ENCODE measurements around the gene GAREM1. TPM values are rescaled to one million over a fixed set of nuclear protein-coding genes. Genes with fewer than 3 reads are reported as not detected.

The GAREM1 gene
- total RNA-seq, 2 experiments from 2014 or later = 0.06 TPM; not detected in 1

- Mint-ChIP-seq H3K9me3 (no peaks in the 10 kb centered on the region), H3K4me3 (no peak overlapping the region), H3K36me3 (no peaks in the 10 kb centered on the region), H3K27ac (no peak overlapping the region), H3K4me1 (no peaks in the 10 kb centered on the region), H3K27me3 (peaks cover 7% of the 10 kb centered on the region)
- peak; percentile 42 for ATAC-seq (ENCODE audit: low read depth)
- POLR2A ChIA-PET = no interaction called here
- DNase-seq = no peak
These were observed 198.9 kb downstream of the GAREM1 start for GRCh38 chr18:32271672-32272208.

GRCh38 chr18:32270341-32270740 is 200.3 kb downstream of the GAREM1 start:
- DNase-seq = no peak
- H3K9me3 Mint-ChIP-seq = no peaks in the 10 kb centered on the region
- H3K27ac Mint-ChIP-seq = no peak overlapping the region
- POLR2A ChIA-PET = no interaction called here
- H3K36me3 Mint-ChIP-seq = no peaks in the 10 kb centered on the region
- no peaks in the 10 kb centered on the region for H3K4me1 Mint-ChIP-seq
- no peak overlapping the region for H3K4me3 Mint-ChIP-seq
- ATAC-seq (ENCODE audit: low read depth) = no peak
- peaks cover 4% of the 10 kb centered on the region for H3K27me3 Mint-ChIP-seq

GRCh38 chr18:32267463-32267862 is 203.2 kb downstream of the GAREM1 start:
- Mint-ChIP-seq H3K36me3 (no peaks in the 10 kb centered on the region), H3K4me3 (no peak overlapping the region), H3K9me3 (no peaks in the 10 kb centered on the region), H3K27ac (no peak overlapping the region), H3K27me3 (peaks cover 2% of the 10 kb centered on the region), H3K4me1 (no peaks in the 10 kb centered on the region)
- POLR2A ChIA-PET = no interaction called here
- no peak for DNase-seq
- ATAC-seq (ENCODE audit: low read depth) = no peak

- H3K4me3 Mint-ChIP-seq = no peak overlapping the region
- H3K27ac Mint-ChIP-seq = no peak overlapping the region
- ATAC-seq (ENCODE audit: low read depth) (no peak), DNase-seq (no peak)
- H3K27me3 Mint-ChIP-seq = peaks cover 2% of the 10 kb centered on the region
- no peaks in the 10 kb centered on the region for H3K36me3 Mint-ChIP-seq
- H3K9me3 Mint-ChIP-seq = peaks cover 1% of the 10 kb centered on the region
- POLR2A ChIA-PET = no interaction called here
- H3K4me1 Mint-ChIP-seq = no peaks in the 10 kb centered on the region
These were observed 206.3 kb downstream of the GAREM1 start for GRCh38 chr18:32264401-32264800.

DNA sequence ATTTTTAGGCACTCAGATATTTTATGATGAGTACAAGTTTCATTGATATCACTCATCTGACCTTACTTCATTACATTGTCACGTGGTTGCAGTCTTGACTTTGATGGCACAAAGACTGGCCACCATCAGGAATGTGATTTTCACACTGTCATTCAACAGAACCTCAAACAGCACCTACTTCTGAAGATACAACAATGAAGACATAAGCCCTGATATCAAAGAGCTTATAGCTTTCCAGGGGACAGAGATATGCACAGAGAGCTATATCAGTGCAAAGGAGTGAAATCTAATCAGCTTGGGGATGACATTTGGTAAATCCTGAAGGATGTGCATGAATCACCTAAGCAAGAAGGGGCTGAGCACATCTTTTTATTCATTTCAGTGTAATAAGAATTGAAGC is 208.6 kb downstream of the GAREM1 start:
- POLR2A ChIA-PET = no interaction called here
- H3K36me3 Mint-ChIP-seq = no peaks in the 10 kb centered on the region
- no peak overlapping the region for H3K4me3 Mint-ChIP-seq
- DNase-seq (no peak), ATAC-seq (ENCODE audit: low read depth) (no peak)
- no peak overlapping the region for H3K27ac Mint-ChIP-seq
- H3K4me1 Mint-ChIP-seq = no peaks in the 10 kb centered on the region
- peaks cover 8% of the 10 kb centered on the region for H3K27me3 Mint-ChIP-seq
- peaks cover 1% of the 10 kb centered on the region for H3K9me3 Mint-ChIP-seq

- Mint-ChIP-seq H3K27me3 (peaks cover 5% of the 10 kb centered on the region), H3K9me3 (peaks cover 1% of the 10 kb centered on the region)
- ATAC-seq (ENCODE audit: low read depth) = no peak
These were observed 209.7 kb downstream of the GAREM1 start for GRCh38 chr18:32261003-32261402.

DNA sequence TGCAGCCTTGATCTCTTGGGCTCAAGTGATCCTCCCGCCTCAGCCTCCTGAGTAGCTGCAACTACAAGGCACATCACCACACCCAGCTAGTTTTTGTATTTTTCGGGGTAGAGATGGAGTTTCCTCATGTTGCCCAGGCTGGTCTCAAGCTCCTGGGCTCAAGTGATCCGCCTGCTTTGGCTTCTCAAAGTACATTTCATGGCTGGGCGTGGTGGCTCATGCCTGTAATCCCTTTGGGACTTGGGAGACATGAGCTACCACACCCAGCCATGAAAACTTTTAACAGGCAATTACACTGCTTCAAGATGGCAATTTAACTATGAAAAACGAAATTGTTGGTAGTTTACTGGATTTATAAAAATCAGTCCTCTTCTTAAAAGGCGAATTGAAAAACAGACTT is 211.1 kb downstream of the GAREM1 start:
- POLR2A ChIA-PET = no interaction called here
- ATAC-seq (ENCODE audit: low read depth) (no peak), DNase-seq (no peak)
- no peak overlapping the region for H3K4me3 Mint-ChIP-seq
- no peaks in the 10 kb centered on the region for H3K36me3 Mint-ChIP-seq
- peaks cover 1% of the 10 kb centered on the region for H3K9me3 Mint-ChIP-seq
- H3K4me1 Mint-ChIP-seq = no peaks in the 10 kb centered on the region
- H3K27me3 Mint-ChIP-seq = peaks cover 5% of the 10 kb centered on the region
- H3K27ac Mint-ChIP-seq = no peak overlapping the region

More at GRCh38 chr18:32261003-32261402, 209.7 kb downstream of the GAREM1 start:
- DNase-seq = no peak
- POLR2A ChIA-PET = no interaction called here
- H3K4me1 Mint-ChIP-seq = no peaks in the 10 kb centered on the region
- no peak overlapping the region for H3K27ac Mint-ChIP-seq
- H3K36me3 Mint-ChIP-seq = no peaks in the 10 kb centered on the region
- no peak overlapping the region for H3K4me3 Mint-ChIP-seq

DNA sequence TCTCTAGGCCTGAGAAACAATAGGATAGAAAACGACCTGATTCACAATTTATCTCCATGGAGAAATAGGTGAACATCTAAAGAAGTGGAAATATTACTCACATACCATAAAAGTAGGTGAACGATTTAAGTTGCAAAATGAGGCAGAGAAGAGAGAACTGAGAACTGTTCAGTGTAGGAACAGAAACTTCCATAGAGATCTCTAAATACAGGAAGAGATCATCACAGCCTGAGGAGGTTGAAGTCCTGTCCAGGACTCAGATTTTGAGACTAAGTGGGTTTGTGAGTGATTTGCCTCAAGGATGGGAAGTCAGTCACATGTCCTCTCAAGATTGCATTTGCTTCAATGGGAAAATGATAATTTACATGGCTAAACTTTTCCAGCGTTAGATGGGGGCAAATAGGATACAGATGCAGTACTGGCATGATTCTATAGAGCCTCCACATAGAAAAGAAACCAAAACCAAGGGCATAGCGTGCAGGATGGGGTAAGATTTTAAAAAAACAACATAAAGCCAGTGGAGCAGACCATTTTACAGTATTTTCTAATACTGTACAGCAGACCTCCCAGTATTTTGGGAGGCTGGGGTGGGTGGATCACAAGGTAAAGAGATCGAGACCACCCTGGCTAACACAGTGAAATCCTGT is 212.0 kb downstream of the GAREM1 start:
- Mint-ChIP-seq H3K36me3 (no peaks in the 10 kb centered on the region), H3K4me1 (no peaks in the 10 kb centered on the region), H3K4me3 (no peak overlapping the region), H3K27ac (no peak overlapping the region), H3K27me3 (peaks cover 5% of the 10 kb centered on the region), H3K9me3 (peaks cover 1% of the 10 kb centered on the region)
- POLR2A ChIA-PET = no interaction called here
- ATAC-seq (ENCODE audit: low read depth) = no peak
- DNase-seq = no peak

- no peaks in the 10 kb centered on the region for H3K36me3 Mint-ChIP-seq
- H3K4me3 Mint-ChIP-seq = no peak overlapping the region
- DNase-seq (no peak), ATAC-seq (ENCODE audit: low read depth) (no peak)
- peaks cover 1% of the 10 kb centered on the region for H3K9me3 Mint-ChIP-seq
- H3K27ac Mint-ChIP-seq = no peak overlapping the region
- H3K4me1 Mint-ChIP-seq = no peaks in the 10 kb centered on the region
- POLR2A ChIA-PET = no interaction called here
- peaks cover 5% of the 10 kb centered on the region for H3K27me3 Mint-ChIP-seq
These were observed 212.5 kb downstream of the GAREM1 start for GRCh38 chr18:32258148-32258547.

GRCh38 chr18:32257084-32257785 is 213.4 kb downstream of the GAREM1 start:
- ATAC-seq (ENCODE audit: low read depth) = no peak
- H3K4me1 Mint-ChIP-seq = no peaks in the 10 kb centered on the region

GRCh38 chr18:32255570-32255969 is 215.1 kb downstream of the GAREM1 start:
- no peak overlapping the region for H3K27ac Mint-ChIP-seq
- POLR2A ChIA-PET = no interaction called here
- H3K4me3 Mint-ChIP-seq = no peak overlapping the region
- DNase-seq (no peak), ATAC-seq (ENCODE audit: low read depth) (no peak)
- no peaks in the 10 kb centered on the region for H3K36me3 Mint-ChIP-seq
- no peaks in the 10 kb centered on the region for H3K4me1 Mint-ChIP-seq
- H3K27me3 Mint-ChIP-seq = peaks cover 21% of the 10 kb centered on the region
- no peaks in the 10 kb centered on the region for H3K9me3 Mint-ChIP-seq

More at GRCh38 chr18:32257084-32257785, 213.4 kb downstream of the GAREM1 start:
- Mint-ChIP-seq H3K4me3 (no peak overlapping the region), H3K27me3 (peaks cover 8% of the 10 kb centered on the region), H3K27ac (no peak overlapping the region), H3K36me3 (no peaks in the 10 kb centered on the region), H3K9me3 (peaks cover 1% of the 10 kb centered on the region)
- POLR2A ChIA-PET = no interaction called here
- no peak for DNase-seq

GRCh38 chr18:32252141-32252860 is 218.4 kb downstream of the GAREM1 start:
- ATAC-seq (ENCODE audit: low read depth) = no peak
- H3K4me1 Mint-ChIP-seq = no peaks in the 10 kb centered on the region
- H3K36me3 Mint-ChIP-seq = no peaks in the 10 kb centered on the region
- no peak overlapping the region for H3K27ac Mint-ChIP-seq
- no peaks in the 10 kb centered on the region for H3K9me3 Mint-ChIP-seq
- POLR2A ChIA-PET = no interaction called here
- peaks cover 20% of the 10 kb centered on the region for H3K27me3 Mint-ChIP-seq
- H3K4me3 Mint-ChIP-seq = no peak overlapping the region
- no peak for DNase-seq

DNA sequence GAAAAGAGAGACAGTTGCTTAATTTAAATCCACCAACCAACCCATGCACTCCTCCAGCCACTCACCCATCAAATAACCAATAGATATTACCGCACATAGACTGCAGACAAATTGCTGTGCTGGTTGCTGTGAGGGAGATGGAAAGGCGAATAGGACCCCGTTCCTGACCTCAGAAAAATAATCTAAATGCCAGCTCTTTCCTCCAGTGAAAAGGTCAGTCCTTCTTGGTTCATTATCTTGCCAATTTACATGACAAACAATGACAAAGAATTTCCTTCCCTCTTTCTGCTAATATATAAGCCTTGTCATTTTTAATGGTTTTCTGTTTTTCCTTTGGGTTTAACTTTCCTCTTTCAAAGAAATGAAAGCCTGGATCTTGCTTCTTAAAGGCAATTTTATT is 219.2 kb downstream of the GAREM1 start:
- Mint-ChIP-seq H3K27ac (no peak overlapping the region), H3K4me3 (no peak overlapping the region), H3K9me3 (no peaks in the 10 kb centered on the region), H3K4me1 (no peaks in the 10 kb centered on the region), H3K36me3 (no peaks in the 10 kb centered on the region), H3K27me3 (peaks cover 19% of the 10 kb centered on the region)
- ATAC-seq (ENCODE audit: low read depth) = no peak
- POLR2A ChIA-PET = no interaction called here
- DNase-seq = no peak
